Endothelial cell of umbilical vein (primary cell): Measurements from ENCODE around the gene SOWAHB. TPM values are rescaled to one million over a fixed set of nuclear protein-coding genes. Genes with fewer than 3 reads are reported as not detected.

Experiments used
- BruUV-seq: library from RNA; stranded (reverse); fragments of 400-500 nt; replicated peaks from 2 replicates; lab custom pipeline; 2021; lab: Mats Ljungman, UMichigan
- CTCF ChIA-PET: fragments of 300-600, 350-600 bp; sonication (Branson Sonifier 250); formaldehyde crosslinking; loops from one replicate; lab custom pipeline; 2021; ENCODE audit warnings: antibody characterized with exemption, inconsistent platforms; lab: Charles Lee
- POLR2A ChIA-PET: fragments of 300-600, 350-600 bp; sonication (Branson Sonifier 250); formaldehyde crosslinking; loops from one replicate; lab custom pipeline; 2021; ENCODE audit warnings: antibody characterized with exemption, inconsistent platforms; lab: Charles Lee
- DNase-seq: peaks from one replicate; pipeline ENCODE4 v3.0.0-alpha.2; 2011; ENCODE audit warnings: low read depth, low spot score
- FAIRE-seq: peaks from 2 replicates; lab custom pipeline; 2011; peaks lifted over from hg19 to GRCh38; lab: Jason Lieb, UNC
- H2AFZ ChIP-seq: 2 replicates; pipeline ENCODE4 v1.6.0; 2012; ENCODE audit warnings: low read depth, low read length, control low read depth, inconsistent platforms
- H3K27ac ChIP-seq: 2 replicates; pipeline ENCODE4 v1.5.1; 2011; ENCODE audit warnings: low read depth, mild to moderate bottlenecking, control low read depth, low read length, moderate library complexity; ENCODE audit not compliant: insufficient read depth
- H3K27me3 ChIP-seq, 2 experiments: 2 replicates each; pipeline versions ENCODE4 v1.6.0 to v1.6.1; 2011; ENCODE audit warnings: low read length in 2 of 2, mixed read lengths in 1 of 2; ENCODE audit not compliant: control insufficient read depth in 2 of 2, insufficient read depth in 2 of 2
- H3K36me3 ChIP-seq, 2 experiments: 2 replicates in 1 of 2; 3 replicates in 1 of 2; pipeline ENCODE4 v1.5.1; 2011; ENCODE audit warnings: low read length in 2 of 2, mild to moderate bottlenecking in 1 of 2, moderate library complexity in 1 of 2; ENCODE audit not compliant: control insufficient read depth in 2 of 2, insufficient read depth in 2 of 2; ENCODE audit errors: extremely low read depth in 1 of 2
- H3K4me1 ChIP-seq: 3 replicates; pipeline ENCODE4 v1.5.1; 2011; ENCODE audit warnings: mild to moderate bottlenecking, low read length; ENCODE audit not compliant: control insufficient read depth, insufficient read depth; ENCODE audit errors: extremely low read depth
- H3K4me2 ChIP-seq: 2 replicates; pipeline ENCODE4 v1.6.1; 2011; ENCODE audit warnings: low read length, control low read depth, mixed read lengths; ENCODE audit not compliant: insufficient read depth
- H3K4me3 ChIP-seq, 3 experiments: fragments of 200-600 bp in 1 of 3; sonication (generic), shearing (Covaris generic) in 1 of 3; replicated peaks in 1 of 3; 2 replicates each; pipeline ENCODE4 v1.5.1; 2011 to 2016; ENCODE audit warnings: control low read depth in 3 of 3, low read length in 3 of 3, mild to moderate bottlenecking in 2 of 3, inconsistent platforms in 1 of 3, low read depth in 1 of 3, moderate library complexity in 1 of 3; ENCODE audit not compliant: insufficient read depth in 1 of 3
- H3K79me2 ChIP-seq: 2 replicates; pipeline ENCODE4 v1.6.0; 2012; ENCODE audit warnings: low read length, inconsistent platforms; ENCODE audit not compliant: control insufficient read depth, insufficient read depth
- H3K9ac ChIP-seq: replicated peaks from 2 replicates; pipeline ENCODE3; 2011; ENCODE audit warnings: low read length, control low read depth; ENCODE audit not compliant: insufficient read depth; ENCODE audit errors: extremely low read depth
- H3K9me1 ChIP-seq: replicated peaks from 3 replicates; pipeline ENCODE4 v1.6.0; 2011; ENCODE audit warnings: mild to moderate bottlenecking, low read length; ENCODE audit not compliant: control insufficient read depth, insufficient read depth; ENCODE audit errors: extremely low read depth
- H3K9me3 ChIP-seq: replicated peaks from 2 replicates; pipeline ENCODE4 v1.5.1; 2012; ENCODE audit warnings: low read length, inconsistent platforms; ENCODE audit not compliant: control insufficient read depth, insufficient read depth
- H4K20me1 ChIP-seq: replicated peaks from 2 replicates; pipeline ENCODE3; 2011; ENCODE audit warnings: mild to moderate bottlenecking, low read length; ENCODE audit not compliant: control insufficient read depth, insufficient read depth; ENCODE audit errors: extremely low read depth
- EZH2 ChIP-seq: IDR thresholded peaks from 2 replicates; pipeline ENCODE4 v1.6.1; 2012; ENCODE audit warnings: borderline replicate concordance, low read depth, mild to moderate bottlenecking, moderate library complexity, low read length, inconsistent platforms; ENCODE audit not compliant: severe bottlenecking
- FOS ChIP-seq: IDR thresholded peaks from 2 replicates; pipeline ENCODE4 v1.6.1; 2011; ENCODE audit warnings: mild to moderate bottlenecking, low read length, moderate library complexity, borderline replicate concordance; ENCODE audit not compliant: insufficient read depth
- GATA2 ChIP-seq: IDR thresholded peaks from 2 replicates; pipeline ENCODE4 v1.7.0; 2011; ENCODE audit warnings: low read depth, mild to moderate bottlenecking, moderate library complexity, mixed read lengths, low read length; ENCODE audit not compliant: insufficient read length, insufficient read depth
- JUN ChIP-seq: IDR thresholded peaks from 2 replicates; pipeline ENCODE4 v1.6.1; 2011; ENCODE audit warnings: borderline replicate concordance, low read depth; ENCODE audit not compliant: insufficient read length, insufficient read depth
- MYC ChIP-seq: IDR thresholded peaks from one replicate; pipeline ENCODE4 v1.6.1; 2011; ENCODE audit warnings: mild to moderate bottlenecking, low read depth, low read length
- POLR2A ChIP-seq: IDR thresholded peaks from 2 replicates; pipeline ENCODE4 v1.6.1; 2012; ENCODE audit warnings: low read depth, mild to moderate bottlenecking, control low read depth, low read length
- POLR2AphosphoS5 ChIP-seq: IDR thresholded peaks from 2 replicates; pipeline ENCODE4 v1.6.1; 2012; ENCODE audit warnings: low read depth, mild to moderate bottlenecking, control low read depth, low read length, moderate library complexity; ENCODE audit not compliant: insufficient read depth
- dilution Hi-C: fragments of 300-500 bp; cut with MboI; formaldehyde crosslinking; loops from one replicate; pipeline ENCODE4 v1.15.0; 2019; ENCODE audit warnings: low sequenced_read_pairs; ENCODE audit not compliant: extremely low pct_ligation_motif_present
- intact Hi-C: fragments of 100-400 bp; cut with micrococcal nuclease; formaldehyde crosslinking; loops from one replicate; pipeline ENCODE4 v1.10.0; 2022
- polyA plus RNA-seq, 4 experiments: library from polyadenylated mRNA; depleted of rRNA in 3 of 4; stranded (reverse) in 3 of 4; unstranded in 1 of 4; fragments of >200 nt; gene quantifications; 2 replicates each; pipeline versions ENCODE4 v1.2.1 to v1.2.3, GENCODE V29; 2011 to 2012; ENCODE audit warnings: missing spikeins in 1 of 4
- total RNA-seq: library from RNA; stranded (reverse); gene quantifications from 2 replicates; pipeline ENCODE4 v1.2.3, GENCODE V29; 2021
- TF ChIP-seq, protein P1 (sequence below), 2 donors: IDR thresholded peaks; 1 replicate in 1 of 2; 2 replicates in 1 of 2; pipeline ENCODE4 v1.5.1; 2011; ENCODE audit warnings: low read length in 2 of 2, mild to moderate bottlenecking in 2 of 2, moderate library complexity in 2 of 2, control low read depth in 1 of 2, inconsistent platforms in 1 of 2, low read depth in 1 of 2; ENCODE audit not compliant: insufficient read depth in 1 of 2; ENCODE audit errors: extremely low read depth in 1 of 2
- TF ChIP-seq, protein P2 (sequence below): IDR thresholded peaks from 2 replicates; pipeline ENCODE4 v1.6.1; 2011; ENCODE audit not compliant: insufficient read depth, insufficient read length

Gene SOWAHB
- total and polyA plus RNA-seq, 2 donors (not counting 3 experiments of a cell fraction or from before 2014, with no cell fraction given), result not detected

DNA sequence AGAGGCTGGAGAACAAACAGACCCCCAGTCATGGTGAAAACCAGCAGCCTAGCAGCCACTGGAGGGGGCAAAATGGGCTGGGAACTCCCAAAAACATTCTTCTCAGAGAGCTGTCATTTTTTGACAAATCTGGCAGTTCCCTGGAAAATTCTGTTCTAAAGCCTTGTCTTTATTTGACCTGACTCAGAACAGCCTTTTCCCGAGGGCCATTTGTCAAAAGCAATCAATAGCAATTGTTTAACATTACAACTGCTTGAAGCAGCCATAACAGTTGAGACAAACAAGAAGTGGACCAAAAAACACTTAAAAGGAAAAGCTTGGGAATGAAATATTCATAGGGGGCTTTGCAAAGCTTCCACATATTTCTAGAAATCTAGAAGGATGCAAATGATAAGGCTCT is 39.6 kb downstream of the SOWAHB start:
- Histone ChIP-seq H3K9me3 (no peaks in the 10 kb centered on the region), H3K79me2 (no peaks in the 10 kb centered on the region), H3K4me1 (no peaks in the 10 kb centered on the region), H4K20me1 (no peaks in the 10 kb centered on the region), H3K36me3 (no peaks in the 10 kb centered on the region), H3K9ac (no peak overlapping the region), H2AFZ (no peak overlapping the region), H3K4me3 (no peak overlapping the region), H3K27me3 (peaks cover 0 to 3% of the 10 kb centered on the region in 2 experiments), H3K27ac (no peak overlapping the region), H3K4me2 (no peak overlapping the region), H3K9me1 (no peaks in the 10 kb centered on the region)
- no peak for DNase-seq
- no TSS peak for BruUV-seq
- ChIA-PET CTCF (interaction anchor here (1.0 kb wide), 1 partner anchor 345 kb away, joined by 3 read pairs; no protein-coding TSS in a partner anchor), POLR2A (no interaction called here)
- intact Hi-C loops (no loop called here), dilution Hi-C loops (no loop called here)
- FAIRE-seq, result no peak
- TF ChIP-seq EZH2 (no peak), FOS (no peak), GATA2 (no peak), JUN (no peak), POLR2AphosphoS5 (no peak), MYC (no peak), POLR2A (no peak)
- TF ChIP-seq, protein P1, sequence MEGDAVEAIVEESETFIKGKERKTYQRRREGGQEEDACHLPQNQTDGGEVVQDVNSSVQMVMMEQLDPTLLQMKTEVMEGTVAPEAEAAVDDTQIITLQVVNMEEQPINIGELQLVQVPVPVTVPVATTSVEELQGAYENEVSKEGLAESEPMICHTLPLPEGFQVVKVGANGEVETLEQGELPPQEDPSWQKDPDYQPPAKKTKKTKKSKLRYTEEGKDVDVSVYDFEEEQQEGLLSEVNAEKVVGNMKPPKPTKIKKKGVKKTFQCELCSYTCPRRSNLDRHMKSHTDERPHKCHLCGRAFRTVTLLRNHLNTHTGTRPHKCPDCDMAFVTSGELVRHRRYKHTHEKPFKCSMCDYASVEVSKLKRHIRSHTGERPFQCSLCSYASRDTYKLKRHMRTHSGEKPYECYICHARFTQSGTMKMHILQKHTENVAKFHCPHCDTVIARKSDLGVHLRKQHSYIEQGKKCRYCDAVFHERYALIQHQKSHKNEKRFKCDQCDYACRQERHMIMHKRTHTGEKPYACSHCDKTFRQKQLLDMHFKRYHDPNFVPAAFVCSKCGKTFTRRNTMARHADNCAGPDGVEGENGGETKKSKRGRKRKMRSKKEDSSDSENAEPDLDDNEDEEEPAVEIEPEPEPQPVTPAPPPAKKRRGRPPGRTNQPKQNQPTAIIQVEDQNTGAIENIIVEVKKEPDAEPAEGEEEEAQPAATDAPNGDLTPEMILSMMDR (IDR thresholded peaks at IDR 0.05; ENCODE audit: extremely low read depth in 1 of 2, insufficient read depth in 1 of 2, low read depth in 1 of 2, low read length in 2 of 2), result no peak
- TF ChIP-seq, protein P2, sequence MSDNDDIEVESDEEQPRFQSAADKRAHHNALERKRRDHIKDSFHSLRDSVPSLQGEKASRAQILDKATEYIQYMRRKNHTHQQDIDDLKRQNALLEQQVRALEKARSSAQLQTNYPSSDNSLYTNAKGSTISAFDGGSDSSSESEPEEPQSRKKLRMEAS, result no peak
